Prostate gland (tissue), 1 donor: ENCODE measurements around the gene NOS1AP.

Source experiments
- POLR2A ChIP-seq: fragments of 450-650 bp; IDR thresholded peaks from one replicate; pipeline ENCODE4 v1.6.1; 2016; ENCODE audit warnings: antibody characterized with exemption, mild to moderate bottlenecking
- POLR2AphosphoS5 ChIP-seq: sonication (generic); formaldehyde crosslinking; IDR thresholded peaks from one replicate; pipeline ENCODE4 v1.6.1; 2017; ENCODE audit warnings: antibody characterized with exemption

- TF ChIP-seq POLR2AphosphoS5 = peak; percentile 81
- no peak for TF ChIP-seq POLR2A
Observed at GRCh38 chr1:162381383-162381782, 311.9 kb downstream of the NOS1AP start, which contains the start of gene C1orf226.
